HG03432 (cell line): ENCODE data around the gene ATXN2L.
"Not testable (repeated sequence)": the region's sequence is repeated elsewhere in the genome, so short reads cannot be mapped to it uniquely, and the experiment has no call there.

Experiments
- ATAC-seq: cut with Tn5 transposase; IDR thresholded peaks from one replicate; pipeline ENCODE4 v1.9.1; 2021; ENCODE audit warnings: mild to moderate bottlenecking, moderate library complexity; ENCODE audit not compliant: unreplicated experiment

Gene ATXN2L

GRCh38 chr16:28837672-28838557 lies 15.1 kb downstream of the ATXN2L start:
- ATAC-seq: no peak

- ATAC-seq: no peak
Measured at GRCh38 chr16:28838558-28838918, 15.7 kb downstream of the ATXN2L start.

GRCh38 chr16:28839004-28839639 lies 16.3 kb downstream of the ATXN2L start:
- no peak for ATAC-seq

- ATAC-seq: no peak
Measured at GRCh38 chr16:28839899-28840298, 17.1 kb downstream of the ATXN2L start.

- ATAC-seq: no peak
Measured at GRCh38 chr16:28842696-28843095, 19.9 kb downstream of the ATXN2L start.

GRCh38 chr16:28843766-28844165 lies 21.0 kb downstream of the ATXN2L start:
- ATAC-seq: no peak

- no peak for ATAC-seq
Measured at GRCh38 chr16:28844226-28844885, 21.6 kb downstream of the ATXN2L start.

- ATAC-seq: no peak
Measured at GRCh38 chr16:28845293-28845692, 22.5 kb downstream of the ATXN2L start.

GRCh38 chr16:28845761-28846079 lies 22.9 kb downstream of the ATXN2L start:
- ATAC-seq: peak; percentile 2

- peak; percentile 90 for ATAC-seq
Measured at GRCh38 chr16:28846080-28846932, 23.5 kb downstream of the ATXN2L start, which contains the start of gene TUFM. Gene TUFM (minus strand): TSS chr16:28846348. CDS start chr16:28846269, 79 bp downstream.

GRCh38 chr16:28846933-28847273 lies 24.1 kb downstream of the ATXN2L start:
- ATAC-seq: peak; percentile 2

- ATAC-seq: no peak
Measured at GRCh38 chr16:28858421-28858820, 35.6 kb downstream of the ATXN2L start.

GRCh38 chr16:28859326-28859725 lies 36.5 kb downstream of the ATXN2L start:
- no peak for ATAC-seq

- no peak for ATAC-seq
Measured at GRCh38 chr16:28863929-28864793, 41.4 kb downstream of the ATXN2L start.

- ATAC-seq: no peak
Measured at GRCh38 chr16:28865001-28865688, 42.3 kb downstream of the ATXN2L start.

- no peak for ATAC-seq
Measured at GRCh38 chr16:28865722-28866453, 43.1 kb downstream of the ATXN2L start.

GRCh38 chr16:28866454-28866804 lies 43.6 kb downstream of the ATXN2L start:
- ATAC-seq: no peak

- no peak for ATAC-seq
Measured at GRCh38 chr16:28867241-28867640, 44.4 kb downstream of the ATXN2L start.

GRCh38 chr16:28867646-28868045 lies 44.8 kb downstream of the ATXN2L start:
- not testable (repeated sequence) for ATAC-seq
